HCT116 (cell line): ENCODE measurements around the gene NANOS1. TPM values are rescaled to one million over a fixed set of nuclear protein-coding genes. Genes with fewer than 3 reads are reported as not detected.

Source experiments
- ATAC-seq: fragments of 200-7000 bp; cut with Tn5 transposase; 2 replicates; pipeline ENCODE4 v1.9.1; 2020; ENCODE audit warnings: mild to moderate bottlenecking, moderate library complexity
- BruUV-seq: library from RNA; stranded (reverse); fragments of 400-500 nt; replicated peaks from 2 replicates; lab custom pipeline; 2021; lab: Mats Ljungman, UMichigan
- CTCF ChIA-PET: fragments of 300-600 bp; sonication (Branson Sonifier 250); formaldehyde crosslinking; loops from one replicate; lab custom pipeline; 2021; ENCODE audit warnings: antibody characterized with exemption; lab: Charles Lee
- POLR2A ChIA-PET: fragments of 300-600, 350-600 bp; sonication (Branson Sonifier 250); formaldehyde crosslinking; loops from one replicate; lab custom pipeline; 2021; ENCODE audit warnings: antibody characterized with exemption; lab: Charles Lee
- RAD21 ChIA-PET, 2 experiments: fragments of 300-600 bp; sonication (Branson Sonifier 250); formaldehyde crosslinking; loops; one replicate each; lab custom pipeline; 2023; ENCODE audit warnings: low total read pairs in 2 of 2; ENCODE audit not compliant: uncharacterized antibody in 2 of 2, unreplicated experiment in 2 of 2, low non-redundant PET in 1 of 2; lab: Charles Lee
- DNase-seq: peaks from one replicate; pipeline ENCODE4 v3.0.0-alpha.2; 2010; ENCODE audit warnings: low read depth, low spot score
- H2AFZ ChIP-seq: fragments of 200-600 bp; shearing (Covaris generic), sonication (generic); 2 replicates; pipeline ENCODE4 v1.6.1; 2017; ENCODE audit warnings: low read depth, mixed run types, mixed read lengths, antibody characterized with exemption, low read length; ENCODE audit not compliant: poor library complexity, severe bottlenecking
- H3K27ac ChIP-seq: 2 replicates; pipeline ENCODE4 v1.5.1; 2012; ENCODE audit warnings: low read depth, low read length
- H3K27me3 ChIP-seq: fragments of 200-600 bp; sonication (generic); 2 replicates; pipeline ENCODE4 v1.6.1; 2016; ENCODE audit warnings: mixed run types, low read length, mixed read lengths; ENCODE audit not compliant: insufficient read depth
- H3K36me3 ChIP-seq, 2 experiments: fragments of 200-500 bp in 1 of 2; fragments of 200-600 bp in 1 of 2; sonication (Bioruptor generic) in 1 of 2; sonication (generic) in 1 of 2; 2 replicates each; pipeline versions ENCODE4 v1.5.1 to v1.6.1; 2014 to 2016; ENCODE audit warnings: low read length in 2 of 2, inconsistent platforms in 1 of 2, mixed read lengths in 1 of 2, mixed run types in 1 of 2; ENCODE audit not compliant: insufficient read depth in 2 of 2, control insufficient read depth in 1 of 2
- H3K4me1 ChIP-seq, 2 experiments: fragments of 200-600 bp in 1 of 2; sonication (generic) in 1 of 2; 2 replicates each; pipeline versions ENCODE4 v1.5.1 to v1.6.1; 2012 to 2017; ENCODE audit warnings: low read length in 2 of 2, inconsistent platforms in 1 of 2, mild to moderate bottlenecking in 1 of 2, mixed read lengths in 1 of 2, mixed run types in 1 of 2, moderate library complexity in 1 of 2; ENCODE audit not compliant: insufficient read depth in 2 of 2, control insufficient read depth in 1 of 2
- H3K4me2 ChIP-seq: fragments of 200-600 bp; sonication (generic); 2 replicates; pipeline ENCODE4 v1.6.1; 2017; ENCODE audit warnings: mixed run types, low read length, mixed read lengths
- H3K4me3 ChIP-seq, 2 experiments: fragments of 200-600 bp in 1 of 2; sonication (generic) in 1 of 2; replicated peaks in 1 of 2; 2 replicates each; pipeline ENCODE4 v1.5.1; 2011 to 2016; ENCODE audit warnings: low read length in 2 of 2, control low read depth in 1 of 2, low read depth in 1 of 2, mild to moderate bottlenecking in 1 of 2, mixed read lengths in 1 of 2, mixed run types in 1 of 2
- H3K79me2 ChIP-seq: fragments of 200-600 bp; sonication (generic); 2 replicates; pipeline ENCODE4 v1.6.1; 2017; ENCODE audit warnings: mild to moderate bottlenecking, mixed run types, low read length, moderate library complexity, mixed read lengths; ENCODE audit not compliant: insufficient read depth
- H3K9ac ChIP-seq: fragments of 200-600 bp; sonication (generic); 2 replicates; pipeline ENCODE4 v1.6.1; 2016; ENCODE audit warnings: low read length, mixed read lengths
- H3K9me2 ChIP-seq: fragments of 200-600 bp; sonication (generic), shearing (Covaris generic); 2 replicates; pipeline ENCODE4 v1.6.1; 2017; ENCODE audit warnings: mixed run types, mild to moderate bottlenecking, moderate library complexity; ENCODE audit not compliant: insufficient read depth
- H3K9me3 ChIP-seq, 2 experiments: fragments of 200-500 bp in 1 of 2; fragments of 200-600 bp in 1 of 2; sonication (Bioruptor generic) in 1 of 2; sonication (generic) in 1 of 2; 2 replicates each; pipeline ENCODE4 v1.6.1; 2014 to 2017; ENCODE audit warnings: low read length in 2 of 2, mixed read lengths in 2 of 2, inconsistent platforms in 1 of 2, low read depth in 1 of 2, mild to moderate bottlenecking in 1 of 2, mixed run types in 1 of 2, moderate library complexity in 1 of 2; ENCODE audit not compliant: control insufficient read depth in 1 of 2, insufficient read depth in 1 of 2
- H4K20me1 ChIP-seq: fragments of 200-600 bp; sonication (generic), shearing (Covaris generic); 2 replicates; pipeline ENCODE4 v1.6.1; 2017; ENCODE audit warnings: mixed run types, mild to moderate bottlenecking, moderate library complexity; ENCODE audit not compliant: insufficient read depth
- ATF3 ChIP-seq: IDR thresholded peaks from 2 replicates; pipeline ENCODE4 v1.6.1; 2012
- CBX3 ChIP-seq: IDR thresholded peaks from 2 replicates; pipeline ENCODE4 v1.6.1; 2012; ENCODE audit warnings: low read depth
- CEBPB ChIP-seq: IDR thresholded peaks from 2 replicates; pipeline ENCODE4 v1.6.1; 2012; ENCODE audit warnings: low read depth
- CTCF ChIP-seq, 3 experiments: fragments of 200-600 bp in 1 of 3; sonication (generic) in 1 of 3; IDR thresholded peaks in 2 of 3; conservative IDR thresholded peaks in 1 of 3; 2 replicates each; pipeline ENCODE4 v1.5.1; 2012 to 2017; ENCODE audit warnings: low read depth in 2 of 3, low read length in 2 of 3, antibody characterized with exemption in 1 of 3, borderline replicate concordance in 1 of 3, control low read depth in 1 of 3, mild to moderate bottlenecking in 1 of 3, mixed read lengths in 1 of 3, mixed run types in 1 of 3, moderate library complexity in 1 of 3; ENCODE audit not compliant: insufficient read depth in 1 of 3
- ELF1 ChIP-seq: IDR thresholded peaks from 2 replicates; pipeline ENCODE4 v1.6.1; 2012; ENCODE audit warnings: low read depth, borderline replicate concordance
- EZH2phosphoT487 ChIP-seq: fragments of 200-600 bp; IDR thresholded peaks from 2 replicates; pipeline ENCODE4 v1.6.1; 2018; ENCODE audit warnings: antibody characterized with exemption, borderline replicate concordance
- FOSL1 ChIP-seq: IDR thresholded peaks from 2 replicates; pipeline ENCODE4 v1.6.1; 2012; ENCODE audit warnings: low read depth
- JUND ChIP-seq: IDR thresholded peaks from 2 replicates; pipeline ENCODE4 v1.6.1; 2012
- SP1 ChIP-seq: IDR thresholded peaks from 2 replicates; pipeline ENCODE4 v1.6.1; 2012; ENCODE audit warnings: low read depth
- SRF ChIP-seq: IDR thresholded peaks from 2 replicates; pipeline ENCODE4 v1.6.1; 2012; ENCODE audit warnings: low read depth
- TCF7L2 ChIP-seq: IDR thresholded peaks from 2 replicates; pipeline ENCODE4 v1.7.0; 2011; ENCODE audit warnings: borderline replicate concordance, inconsistent platforms; ENCODE audit not compliant: insufficient read depth, insufficient read length; ENCODE audit errors: extremely low read depth
- YY1 ChIP-seq: IDR thresholded peaks from 2 replicates; pipeline ENCODE4 v1.6.1; 2011; ENCODE audit warnings: low read length, low read depth, moderate library complexity, mild to moderate bottlenecking; ENCODE audit not compliant: insufficient replicate concordance; ENCODE audit errors: extremely low read depth
- ZBTB33 ChIP-seq: IDR thresholded peaks from 2 replicates; pipeline ENCODE4 v1.6.1; 2011; ENCODE audit warnings: mild to moderate bottlenecking, low read length, moderate library complexity; ENCODE audit not compliant: insufficient replicate concordance; ENCODE audit errors: extremely low read depth
- ZNF274 ChIP-seq: fragments of 200-500 bp; sonication (Bioruptor generic); IDR thresholded peaks from 2 replicates; pipeline ENCODE4 v1.6.1; 2014; ENCODE audit warnings: mild to moderate bottlenecking, low read depth, low read length, inconsistent platforms
- intact Hi-C: fragments of 100-400 bp; cut with micrococcal nuclease; formaldehyde crosslinking; loops from 2 replicates; pipeline ENCODE4 v1.10.0; 2022
- total RNA-seq: library from RNA; stranded (reverse); gene quantifications from one replicate; pipeline ENCODE4 v1.2.1, GENCODE V29; 2021; ENCODE audit not compliant: unreplicated experiment

The NANOS1 gene
- total RNA-seq, 1 experiment from 2014 or later: 1.5 TPM

- H3K4me2 ChIP-seq: no peak overlapping the region
- BruUV-seq: no TSS peak
- peaks cover 64% of the 10 kb centered on the region for H4K20me1 ChIP-seq
- peaks cover 89 to 95% of the 10 kb centered on the region in 2 experiments for H3K36me3 ChIP-seq
- POLR2A ChIA-PET: no interaction called here
- no peaks in the 10 kb centered on the region for H3K4me1 ChIP-seq
- H3K27me3 ChIP-seq: no peaks in the 10 kb centered on the region
- TF ChIP-seq CBX3 (no peak), CTCF (IDR thresholded peaks at IDR 0.05 in 2 of 3, conservative IDR thresholded peaks at IDR 0.05 in 1 of 3; ENCODE audit: borderline replicate concordance in 1 of 3, insufficient read depth in 1 of 3, low read depth in 2 of 3, low read length in 2 of 3) (no peak), ATF3 (no peak), EZH2phosphoT487 (no peak), JUND (no peak), SRF (no peak), CEBPB (no peak), ZBTB33 (no peak), SP1 (no peak), ZNF274 (no peak), ELF1 (no peak), TCF7L2 (no peak), FOSL1 (no peak), YY1 (no peak)
- TF ChIP-seq, all 23 proteins: peak for 0
- no peak overlapping the region for H3K9ac ChIP-seq
- CTCF ChIA-PET: no interaction called here
- ATAC-seq (no peak), DNase-seq (no peak)
- H3K9me2 ChIP-seq: no peaks in the 10 kb centered on the region
- no peak overlapping the region for H3K4me3 ChIP-seq
- no peak overlapping the region for H2AFZ ChIP-seq
- H3K9me3 ChIP-seq: no peaks in the 10 kb centered on the region
- H3K79me2 ChIP-seq: peaks cover 100% of the 10 kb centered on the region
- intact Hi-C loops: loop anchor here (2.0 kb wide), 1 partner anchor 13 kb away; no protein-coding TSS in a partner anchor
- RAD21 ChIA-PET: no interaction called here
- H3K27ac ChIP-seq: no peak overlapping the region
These were observed 30.6 kb downstream of the NANOS1 start for GRCh38 chr10:119060107-119060506.
